ENCODE measurements around the gene USP19. TPM values are rescaled to one million over a fixed set of nuclear protein-coding genes. Genes with fewer than 3 reads are reported as not detected.

The USP19 gene
- polyA plus RNA-seq, 1 donor from 2014 or later = 58.5 TPM

DNA sequence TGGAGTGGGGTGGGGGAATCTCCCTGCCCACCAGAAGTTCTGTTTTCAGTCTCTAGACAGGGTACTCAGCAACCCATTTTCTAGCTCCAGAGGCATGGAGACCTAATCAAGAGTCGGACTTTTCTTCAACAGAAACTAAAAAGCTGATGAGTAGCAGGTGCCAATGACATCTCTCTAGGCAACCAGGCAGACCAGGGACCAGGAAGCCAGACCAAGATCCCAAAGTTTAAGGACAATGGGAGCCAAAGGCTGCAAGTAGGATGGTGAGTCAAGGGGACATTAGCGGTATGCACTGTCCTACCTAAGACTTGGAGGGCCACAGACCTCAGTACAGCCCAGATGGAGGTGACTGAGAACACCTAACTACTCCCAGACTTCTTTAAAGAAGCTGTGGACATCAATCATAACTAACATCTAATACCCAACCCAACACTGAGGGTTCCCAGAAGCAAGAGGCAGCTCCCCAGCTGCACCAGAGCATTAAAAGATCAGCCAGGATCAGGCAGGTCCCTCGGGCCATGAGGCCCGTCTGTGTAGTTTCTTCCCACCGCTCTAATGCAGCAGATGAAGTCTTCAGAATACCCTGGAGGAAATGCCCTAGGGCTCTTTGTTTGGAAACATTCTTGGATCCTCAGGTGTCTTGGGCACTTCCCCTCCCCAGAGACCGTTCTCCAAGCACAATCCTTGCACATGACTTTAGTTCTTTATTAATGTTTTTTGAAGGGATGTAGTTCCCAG is 44.5 kb upstream of the USP19 start:
- no peaks in the 10 kb centered on the region for H3F3A ChIP-seq (ENCODE audit: insufficient read depth, low read length, poor library complexity, severe bottlenecking)
- no peaks in the 10 kb centered on the region for H3K9me3 ChIP-seq (ENCODE audit: low read length)
- H4K20me1 ChIP-seq (ENCODE audit: insufficient read depth) = no peaks in the 10 kb centered on the region
- H3K27me3 ChIP-seq (ENCODE audit: insufficient read depth, low read depth, low read length) = no peaks in the 10 kb centered on the region
- H3K4me2 ChIP-seq (ENCODE audit: low read length) = peak overlapping the region; percentile 89
- TF ChIP-seq, protein P1, sequence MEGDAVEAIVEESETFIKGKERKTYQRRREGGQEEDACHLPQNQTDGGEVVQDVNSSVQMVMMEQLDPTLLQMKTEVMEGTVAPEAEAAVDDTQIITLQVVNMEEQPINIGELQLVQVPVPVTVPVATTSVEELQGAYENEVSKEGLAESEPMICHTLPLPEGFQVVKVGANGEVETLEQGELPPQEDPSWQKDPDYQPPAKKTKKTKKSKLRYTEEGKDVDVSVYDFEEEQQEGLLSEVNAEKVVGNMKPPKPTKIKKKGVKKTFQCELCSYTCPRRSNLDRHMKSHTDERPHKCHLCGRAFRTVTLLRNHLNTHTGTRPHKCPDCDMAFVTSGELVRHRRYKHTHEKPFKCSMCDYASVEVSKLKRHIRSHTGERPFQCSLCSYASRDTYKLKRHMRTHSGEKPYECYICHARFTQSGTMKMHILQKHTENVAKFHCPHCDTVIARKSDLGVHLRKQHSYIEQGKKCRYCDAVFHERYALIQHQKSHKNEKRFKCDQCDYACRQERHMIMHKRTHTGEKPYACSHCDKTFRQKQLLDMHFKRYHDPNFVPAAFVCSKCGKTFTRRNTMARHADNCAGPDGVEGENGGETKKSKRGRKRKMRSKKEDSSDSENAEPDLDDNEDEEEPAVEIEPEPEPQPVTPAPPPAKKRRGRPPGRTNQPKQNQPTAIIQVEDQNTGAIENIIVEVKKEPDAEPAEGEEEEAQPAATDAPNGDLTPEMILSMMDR (IDR thresholded peaks at IDR 0.05; ENCODE audit: poor library complexity, severe bottlenecking) = no peak
- peak overlapping the region; percentile 56 for H2AFZ ChIP-seq (ENCODE audit: low read depth, low read length)
- peaks cover 28% of the 10 kb centered on the region for H3K79me2 ChIP-seq (replicated peaks; ENCODE audit: insufficient read depth, low read length)
- H3K4me3 ChIP-seq (ENCODE audit: low read length) = peak overlapping the region; percentile 79
- H3K27ac ChIP-seq (ENCODE audit: low read length) = peak overlapping the region; percentile 51
- H3K9ac ChIP-seq (ENCODE audit: low read length) = peak overlapping the region; percentile 79
- H3K9me2 ChIP-seq (ENCODE audit: insufficient read depth, low read length) = no peaks in the 10 kb centered on the region
- H3K36me3 ChIP-seq (ENCODE audit: insufficient read depth, low read length) = no peaks in the 10 kb centered on the region

DNA sequence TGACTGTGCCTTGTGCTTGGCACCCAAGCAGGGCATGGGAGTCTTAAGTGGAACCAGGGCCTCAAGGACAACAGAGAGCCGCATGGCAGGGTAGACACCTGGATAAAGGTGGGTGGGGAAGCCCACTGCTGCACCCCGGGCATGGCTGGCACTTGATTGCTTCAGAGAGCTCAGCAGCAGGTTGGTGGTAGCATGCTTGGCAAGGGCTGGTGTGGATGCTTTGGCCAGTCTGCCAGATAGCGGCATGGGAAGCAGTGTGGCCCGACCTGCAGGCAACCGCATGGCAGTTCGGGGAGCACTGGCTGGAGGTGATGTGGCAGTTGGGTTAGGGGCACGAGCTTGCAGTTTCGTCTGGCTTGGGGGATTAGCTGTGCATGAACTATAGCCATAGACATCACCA is 43.0 kb upstream of the USP19 start:
- no peaks in the 10 kb centered on the region for H3K36me3 ChIP-seq (ENCODE audit: insufficient read depth, low read length)

More for the DNA sequence above, 43.0 kb upstream of the USP19 start:
- H4K20me1 ChIP-seq (ENCODE audit: insufficient read depth) = no peaks in the 10 kb centered on the region
- H3K4me3 ChIP-seq (ENCODE audit: low read length) = no peak overlapping the region
- H3K9ac ChIP-seq (ENCODE audit: low read length) = no peak overlapping the region
- no peak overlapping the region for H2AFZ ChIP-seq (ENCODE audit: low read depth, low read length)
- H3K27me3 ChIP-seq (ENCODE audit: insufficient read depth, low read depth, low read length) = no peaks in the 10 kb centered on the region
- no peak overlapping the region for H3K4me2 ChIP-seq (ENCODE audit: low read length)
- TF ChIP-seq RAD21 (conservative IDR thresholded peaks at IDR 0.05) (no peak), MXI1 (conservative IDR thresholded peaks at IDR 0.05; ENCODE audit: poor library complexity, severe bottlenecking) (no peak), EZH2 (IDR thresholded peaks at IDR 0.05; ENCODE audit: borderline replicate concordance, insufficient read depth, low read length, poor library complexity, severe bottlenecking) (no peak), SMC3 (conservative IDR thresholded peaks at IDR 0.05; ENCODE audit: poor library complexity) (no peak), TAF1 (IDR thresholded peaks at IDR 0.05; ENCODE audit: low read depth) (no peak), POLR2AphosphoS5 (IDR thresholded peaks at IDR 0.05) (no peak), EP300 (conservative IDR thresholded peaks at IDR 0.05; ENCODE audit: poor library complexity, severe bottlenecking) (no peak)
- TF ChIP-seq, protein P1 (IDR thresholded peaks at IDR 0.05; ENCODE audit: poor library complexity, severe bottlenecking) = no peak
- TF ChIP-seq, protein P2, sequence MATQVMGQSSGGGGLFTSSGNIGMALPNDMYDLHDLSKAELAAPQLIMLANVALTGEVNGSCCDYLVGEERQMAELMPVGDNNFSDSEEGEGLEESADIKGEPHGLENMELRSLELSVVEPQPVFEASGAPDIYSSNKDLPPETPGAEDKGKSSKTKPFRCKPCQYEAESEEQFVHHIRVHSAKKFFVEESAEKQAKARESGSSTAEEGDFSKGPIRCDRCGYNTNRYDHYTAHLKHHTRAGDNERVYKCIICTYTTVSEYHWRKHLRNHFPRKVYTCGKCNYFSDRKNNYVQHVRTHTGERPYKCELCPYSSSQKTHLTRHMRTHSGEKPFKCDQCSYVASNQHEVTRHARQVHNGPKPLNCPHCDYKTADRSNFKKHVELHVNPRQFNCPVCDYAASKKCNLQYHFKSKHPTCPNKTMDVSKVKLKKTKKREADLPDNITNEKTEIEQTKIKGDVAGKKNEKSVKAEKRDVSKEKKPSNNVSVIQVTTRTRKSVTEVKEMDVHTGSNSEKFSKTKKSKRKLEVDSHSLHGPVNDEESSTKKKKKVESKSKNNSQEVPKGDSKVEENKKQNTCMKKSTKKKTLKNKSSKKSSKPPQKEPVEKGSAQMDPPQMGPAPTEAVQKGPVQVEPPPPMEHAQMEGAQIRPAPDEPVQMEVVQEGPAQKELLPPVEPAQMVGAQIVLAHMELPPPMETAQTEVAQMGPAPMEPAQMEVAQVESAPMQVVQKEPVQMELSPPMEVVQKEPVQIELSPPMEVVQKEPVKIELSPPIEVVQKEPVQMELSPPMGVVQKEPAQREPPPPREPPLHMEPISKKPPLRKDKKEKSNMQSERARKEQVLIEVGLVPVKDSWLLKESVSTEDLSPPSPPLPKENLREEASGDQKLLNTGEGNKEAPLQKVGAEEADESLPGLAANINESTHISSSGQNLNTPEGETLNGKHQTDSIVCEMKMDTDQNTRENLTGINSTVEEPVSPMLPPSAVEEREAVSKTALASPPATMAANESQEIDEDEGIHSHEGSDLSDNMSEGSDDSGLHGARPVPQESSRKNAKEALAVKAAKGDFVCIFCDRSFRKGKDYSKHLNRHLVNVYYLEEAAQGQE (IDR thresholded peaks at IDR 0.05; ENCODE audit: borderline replicate concordance) = no peak
- H3K27ac ChIP-seq (ENCODE audit: low read length) = no peak overlapping the region
- no peaks in the 10 kb centered on the region for H3K9me3 ChIP-seq (ENCODE audit: low read length)
- no peaks in the 10 kb centered on the region for H3F3A ChIP-seq (ENCODE audit: insufficient read depth, low read length, poor library complexity, severe bottlenecking)
- no peaks in the 10 kb centered on the region for H3K9me2 ChIP-seq (ENCODE audit: insufficient read depth, low read length)
- peaks cover 24% of the 10 kb centered on the region for H3K79me2 ChIP-seq (replicated peaks; ENCODE audit: insufficient read depth, low read length)

All from neural cell (in vitro differentiated cells).